ENCODE data around the gene PIK3CB.
A peak's percentile ranks its signal among the peaks of the same experiment; 100 is the strongest.
"Not testable (repeated sequence)": the region's sequence is repeated elsewhere in the genome, so short reads cannot be mapped to it uniquely, and the experiment has no call there.

The PIK3CB gene

GRCh38 chr3:138678086-138678485 is 156.6 kb downstream of the PIK3CB start:
- no peak for DNase-seq

GRCh38 chr3:138675393-138675792 is 159.3 kb downstream of the PIK3CB start:
- no peak for DNase-seq

GRCh38 chr3:138673641-138674530 is 160.8 kb downstream of the PIK3CB start:
- DNase-seq, result no peak

GRCh38 chr3:138670407-138670806 is 164.3 kb downstream of the PIK3CB start:
- DNase-seq, result no peak

- DNase-seq, result no peak
Measured at GRCh38 chr3:138668107-138668506, 166.6 kb downstream of the PIK3CB start.

GRCh38 chr3:138657508-138657907 is 177.2 kb downstream of the PIK3CB start:
- DNase-seq, result no peak

- DNase-seq, result no peak
Measured at GRCh38 chr3:138653567-138653966, 181.2 kb downstream of the PIK3CB start.

- DNase-seq, result no peak
Measured at GRCh38 chr3:138649134-138649533, 185.6 kb downstream of the PIK3CB start.

GRCh38 chr3:138646513-138646912 is 188.2 kb downstream of the PIK3CB start:
- no peak for DNase-seq

- no peak for DNase-seq
Measured at GRCh38 chr3:138646008-138646407, 188.7 kb downstream of the PIK3CB start.

GRCh38 chr3:138642927-138643253 is 191.8 kb downstream of the PIK3CB start:
- DNase-seq, result no peak

GRCh38 chr3:138642226-138642926 is 192.4 kb downstream of the PIK3CB start:
- DNase-seq, result no peak

- no peak for DNase-seq
Measured at GRCh38 chr3:138640537-138640936, 194.2 kb downstream of the PIK3CB start.

GRCh38 chr3:138638641-138639040 is 196.1 kb downstream of the PIK3CB start:
- DNase-seq, result no peak

- no peak for DNase-seq
Measured at GRCh38 chr3:138629526-138629925, 205.2 kb downstream of the PIK3CB start.

GRCh38 chr3:138625707-138626365 is 208.9 kb downstream of the PIK3CB start:
- no peak for DNase-seq

- DNase-seq, result no peak
Measured at GRCh38 chr3:138624518-138624917, 210.2 kb downstream of the PIK3CB start.

GRCh38 chr3:138620431-138620830 is 214.3 kb downstream of the PIK3CB start:
- no peak for DNase-seq

GRCh38 chr3:138615462-138615861 is 219.3 kb downstream of the PIK3CB start:
- DNase-seq, result no peak

- no peak for DNase-seq
Measured at GRCh38 chr3:138609898-138610266, 224.8 kb downstream of the PIK3CB start.

- DNase-seq, result peak; percentile 21
Measured at GRCh38 chr3:138608322-138609135, 226.2 kb downstream of the PIK3CB start, which contains the start of gene FAIM. FAIM (plus strand) TSS chr3:138608771; CDS start chr3:138619727, 10,956 bp downstream.

- DNase-seq, result not testable (repeated sequence)
Measured at GRCh38 chr3:138604106-138604595, 230.6 kb downstream of the PIK3CB start.
